ENCODE results near the gene CAPN10. TPM values are rescaled to one million over a fixed set of nuclear protein-coding genes. Genes with fewer than 3 reads are reported as not detected.

Gene CAPN10
- total RNA-seq, 1 experiment from 2014 or later: 47.4 TPM

- Mint-ChIP-seq H3K4me3 (no peak overlapping the region), H3K36me3 (ENCODE audit: insufficient read depth in 1 of 3, low read depth in 3 of 3) (peaks cover 0 to 16% (median 0%) of the 10 kb centered on the region in 3 experiments; a peak in 3 of 7 replicates), H3K4me1 (peaks cover 0 to 4% of the 10 kb centered on the region in 2 experiments; a peak in 1 of 4 replicates), H3K9me3 (peaks cover 32 to 35% of the 10 kb centered on the region in 2 experiments), H3K27ac (no peak overlapping the region), H3K27me3 (ENCODE audit: low read depth) (peaks cover 19% of the 10 kb centered on the region)
- Histone ChIP-seq H3K56ac (ENCODE audit: insufficient read length, low read depth, low read length) (no peak overlapping the region), H3K9ac (ENCODE audit: extremely low read depth, insufficient read length, low read length) (no peak overlapping the region), H3K79me2 (ENCODE audit: insufficient read depth, low read length) (no peaks in the 10 kb centered on the region), H3K23me2 (ENCODE audit: insufficient read length, low read depth, low read length, poor library complexity, severe bottlenecking) (no peaks in the 10 kb centered on the region), H4K91ac (ENCODE audit: insufficient read length, low read depth, low read length) (no peak overlapping the region), H2BK5ac (ENCODE audit: insufficient read length, low read length) (no peak overlapping the region), H3K18ac (ENCODE audit: insufficient read length, low read depth, low read length) (no peak overlapping the region), H2BK15ac (ENCODE audit: low read depth, low read length) (no peak overlapping the region), H3K4me2 (ENCODE audit: insufficient read depth, insufficient read length, low read length) (no peak overlapping the region), H4K5ac (ENCODE audit: insufficient read length, low read depth, low read length) (no peak overlapping the region), H2BK20ac (ENCODE audit: low read depth, low read length, poor library complexity, severe bottlenecking) (no peak overlapping the region), H4K8ac (replicated peaks; ENCODE audit: insufficient read length, low read depth, low read length) (no peak overlapping the region), H3K14ac (ENCODE audit: insufficient read depth, low read length) (no peak overlapping the region), H3K9me3 (ENCODE audit: control insufficient read depth, low read depth, low read length) (peaks cover 9% of the 10 kb centered on the region), H3K4ac (ENCODE audit: low read depth, low read length) (no peak overlapping the region), H3K27me3 (ENCODE audit: insufficient read depth, low read length) (no peaks in the 10 kb centered on the region; the same call in 1 of the 2 replicates), H3K79me1 (ENCODE audit: insufficient read depth, low read depth, low read length, poor library complexity, severe bottlenecking) (no peaks in the 10 kb centered on the region), H4K20me1 (ENCODE audit: control insufficient read depth, insufficient read depth, insufficient read length) (no peaks in the 10 kb centered on the region), H3T11ph (ENCODE audit: low read length) (no peak overlapping the region), H2BK12ac (ENCODE audit: insufficient read length, low read depth, low read length) (no peak overlapping the region), H2AK5ac (ENCODE audit: insufficient read length, low read length) (no peak overlapping the region), H2AFZ (ENCODE audit: low read length) (no peak overlapping the region), H3K27ac (ENCODE audit: insufficient read length, low read depth, low read length) (no peak overlapping the region), H3K23ac (ENCODE audit: insufficient read length, low read depth, low read length) (no peak overlapping the region), H2BK120ac (ENCODE audit: low read depth, low read length, poor library complexity, severe bottlenecking) (no peak overlapping the region), H3K4me1 (ENCODE audit: insufficient read depth, low read length) (no peaks in the 10 kb centered on the region)
- no peak for TF ChIP-seq CTCF (conservative IDR thresholded peaks at IDR 0.05)
- no CpG with 5 or more reads among the region's 50 CpGs for WGBS (ENCODE audit: extremely low coverage, insufficient read length, low lambda C conversion rate)
- DNase-seq: peak; percentile 20
Observed at GRCh38 chr2:240629968-240630770, 43.6 kb downstream of the CAPN10 start.
